Measurements from ENCODE around the gene CD3G. TPM values are rescaled to one million over a fixed set of nuclear protein-coding genes. Genes with fewer than 3 reads are reported as not detected.

CD3G gene
- total and polyA plus RNA-seq, 2 of the 8 experiments (the other 6 are each of a cell fraction or from before 2014, with no cell fraction given): not detected

DNA sequence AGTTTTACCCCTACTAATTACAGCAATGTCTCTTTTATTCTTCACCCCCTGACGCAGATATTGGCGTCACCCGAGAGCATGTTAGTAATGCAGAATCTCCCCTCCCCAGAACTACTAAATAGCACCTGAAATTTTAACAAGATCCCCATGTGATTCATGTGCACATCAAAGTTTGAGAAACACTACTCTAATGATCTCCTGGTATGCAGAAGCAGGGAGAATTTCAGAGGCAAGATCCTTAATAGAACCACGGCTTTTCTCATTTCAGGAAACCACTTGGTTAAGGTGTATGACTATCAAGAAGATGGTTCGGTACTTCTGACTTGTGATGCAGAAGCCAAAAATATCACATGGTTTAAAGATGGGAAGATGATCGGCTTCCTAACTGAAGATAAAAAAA is 5.3 kb downstream of the CD3G start:
- Histone ChIP-seq H3K4ac (replicated peaks; ENCODE audit: insufficient read length, low read depth, low read length) (no peak overlapping the region), H3K23me2 (ENCODE audit: low read depth, low read length) (no peaks in the 10 kb centered on the region; the same call in 1 of the 2 replicates), H3K79me1 (ENCODE audit: low read depth, low read length) (no peaks in the 10 kb centered on the region), H3K9ac (replicated peaks in 1 of 4; ENCODE audit: extremely low read depth in 1 of 4, low read depth in 3 of 4, low read length in 3 of 4) (no peak overlapping the region), H2BK15ac (ENCODE audit: low read length) (no peak overlapping the region), H3K4me3 (ENCODE audit: extremely low read depth in 1 of 4, insufficient read depth in 2 of 4, low read depth in 3 of 4, low read length in 4 of 4) (no peak overlapping the region), H3K23ac (ENCODE audit: insufficient read length) (no peak overlapping the region), H2BK12ac (ENCODE audit: low read depth, low read length) (no peak overlapping the region), H4K8ac (ENCODE audit: extremely low read depth, insufficient read depth, low read length) (no peak overlapping the region), H2AFZ (ENCODE audit: low read length) (no peak overlapping the region), H3K56ac (replicated peaks; ENCODE audit: insufficient read length, low read depth, low read length) (no peak overlapping the region), H3K79me2 (ENCODE audit: control insufficient read depth in 1 of 2, insufficient read depth in 2 of 2, low read length in 2 of 2) (no peaks in the 10 kb centered on the region), H3K14ac (ENCODE audit: insufficient read length) (no peak overlapping the region), H4K20me1 (replicated peaks in 1 of 2; ENCODE audit: control insufficient read depth in 1 of 2, insufficient read depth in 2 of 2, low read length in 2 of 2) (no peaks in the 10 kb centered on the region), H3K9me3 (ENCODE audit: insufficient read depth in 2 of 2, low read depth in 1 of 2, low read length in 1 of 2) (no peaks in the 10 kb centered on the region), H3K36me3 (ENCODE audit: control insufficient read depth in 2 of 4, insufficient read depth in 4 of 4, low read length in 3 of 4) (no peaks in the 10 kb centered on the region), H2BK5ac (ENCODE audit: low read depth, low read length) (no peak overlapping the region), H2AK5ac (ENCODE audit: low read depth, low read length) (no peak overlapping the region), H3K18ac (ENCODE audit: extremely low read depth, low read length) (no peak overlapping the region), H4K5ac (ENCODE audit: insufficient read length, low read depth, low read length) (no peak overlapping the region), H3K4me1 (replicated peaks in 1 of 4; ENCODE audit: control insufficient read depth in 3 of 4, insufficient read depth in 4 of 4, low read length in 3 of 4) (no peaks in the 10 kb centered on the region), H3K4me2 (ENCODE audit: insufficient read depth in 1 of 2, low read depth in 2 of 2, low read length in 2 of 2) (no peak overlapping the region), H2BK120ac (replicated peaks; ENCODE audit: low read depth, low read length) (no peak overlapping the region), H4K91ac (replicated peaks; ENCODE audit: insufficient read length, low read length) (no peak overlapping the region), H3K27ac (ENCODE audit: low read depth, low read length) (no peak overlapping the region), H2BK20ac (ENCODE audit: low read length) (no peak overlapping the region), H3K27me3 (replicated peaks in 1 of 4; ENCODE audit: control insufficient read depth in 3 of 4, extremely low read depth in 1 of 4, insufficient read depth in 3 of 4, low read length in 3 of 4) (peaks cover 0 to 3% (median 1%) of the 10 kb centered on the region in 4 experiments; a peak in 2 of 7 replicates)
- TF ChIP-seq ZNF274 (IDR thresholded peaks at IDR 0.05; ENCODE audit: borderline replicate concordance, extremely low read depth, low read length) (no peak), CREB1 (IDR thresholded peaks at IDR 0.05) (no peak), CEBPB (IDR thresholded peaks at IDR 0.05; ENCODE audit: low read depth, low read length) (no peak), KDM5A (IDR thresholded peaks at IDR 0.05; ENCODE audit: low read length) (no peak), ASH2L (IDR thresholded peaks at IDR 0.05; ENCODE audit: low read length) (no peak), BCL11A (IDR thresholded peaks at IDR 0.05; ENCODE audit: low read depth in 2 of 2, low read length in 2 of 2) (no peak), MAFK (IDR thresholded peaks at IDR 0.05; ENCODE audit: low read depth, low read length) (no peak), EGR1 (IDR thresholded peaks at IDR 0.05; ENCODE audit: borderline replicate concordance, low read depth, low read length) (no peak), SRF (IDR thresholded peaks at IDR 0.05; ENCODE audit: low read depth, low read length) (no peak), TCF12 (IDR thresholded peaks at IDR 0.05; ENCODE audit: low read depth, low read length) (no peak)
- TF ChIP-seq, protein P1, sequence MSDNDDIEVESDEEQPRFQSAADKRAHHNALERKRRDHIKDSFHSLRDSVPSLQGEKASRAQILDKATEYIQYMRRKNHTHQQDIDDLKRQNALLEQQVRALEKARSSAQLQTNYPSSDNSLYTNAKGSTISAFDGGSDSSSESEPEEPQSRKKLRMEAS (IDR thresholded peaks at IDR 0.05): no peak
- POLR2A ChIA-PET (ENCODE audit: partially characterized antibody): interaction anchor here (1.5 kb wide), 1 partner anchor 11 kb away, joined by 6 read pairs; no protein-coding TSS in a partner anchor
- no peak for DNase-seq (ENCODE audit: low read depth in 1 of 2, low spot score in 2 of 2)
- no peak for FAIRE-seq
- CTCF ChIA-PET (ENCODE audit: partially characterized antibody): interaction anchor here (1.2 to 8.9 kb wide), 3 partner anchors 52 to 178 kb away, joined by 3 to 52 read pairs (median 7); no protein-coding TSS in a partner anchor
- 92% methylated on average over 6 of the region's 6 CpGs; no CpG with 5 or more reads in 1 of the 2 experiments for WGBS, 2 experiments (ENCODE audit: extremely low coverage in 1 of 2, insufficient coverage in 1 of 2, insufficient read length in 1 of 2, insufficient replicate concordance in 2 of 2, low coverage in 1 of 2, low lambda C conversion rate in 2 of 2, missing lambda C conversion rate in 1 of 2)
